ENCODE data around the gene NYNRIN.
A peak's percentile ranks its signal among the peaks of the same experiment; 100 is the strongest.
"Not testable (repeated sequence)": the region's sequence is repeated elsewhere in the genome, so short reads cannot be mapped to it uniquely, and the experiment has no call there.

Gene NYNRIN

GRCh38 chr14:24398653-24399446, at the start of gene NYNRIN:
TSS of gene NYNRIN (plus strand) at chr14:24399003. CDS start at chr14:24399247, 244 bp downstream.
- peak within 1 kb of the TSS; percentile 62 for H3K4me3 ChIP-seq (ENCODE audit: low read length)
- DNase-seq (ENCODE audit: low read depth): no peak
- TF ChIP-seq CTCF (conservative IDR thresholded peaks at IDR 0.05; ENCODE audit: low read depth, low read length): no peak

GRCh38 chr14:24349742-24350141, 49.1 kb upstream of the NYNRIN start:
- DNase-seq (ENCODE audit: low read depth): no peak

GRCh38 chr14:24351517-24351916, 47.3 kb upstream of the NYNRIN start:
- peak; percentile 18 for TF ChIP-seq CTCF (conservative IDR thresholded peaks at IDR 0.05; ENCODE audit: low read depth, low read length)
- H3K4me3 ChIP-seq (ENCODE audit: low read length): no peak overlapping the region
- DNase-seq (ENCODE audit: low read depth): no peak

More at GRCh38 chr14:24349742-24350141, 49.1 kb upstream of the NYNRIN start:
- no peak overlapping the region for H3K4me3 ChIP-seq (ENCODE audit: low read length)
- no peak for TF ChIP-seq CTCF (conservative IDR thresholded peaks at IDR 0.05; ENCODE audit: low read depth, low read length)

GRCh38 chr14:24353559-24354481, 45.0 kb upstream of the NYNRIN start:
- no peak for DNase-seq (ENCODE audit: low read depth)
- TF ChIP-seq CTCF (conservative IDR thresholded peaks at IDR 0.05; ENCODE audit: low read depth, low read length): no peak
- H3K4me3 ChIP-seq (ENCODE audit: low read length): no peak overlapping the region

- not testable (repeated sequence) for H3K4me3 ChIP-seq (ENCODE audit: low read length)
Observed at GRCh38 chr14:24354482-24354825, 44.3 kb upstream of the NYNRIN start.

GRCh38 chr14:24355009-24355408, 43.8 kb upstream of the NYNRIN start:
- no peak for TF ChIP-seq CTCF (conservative IDR thresholded peaks at IDR 0.05; ENCODE audit: low read depth, low read length)
- no peak for DNase-seq (ENCODE audit: low read depth)
- no peak overlapping the region for H3K4me3 ChIP-seq (ENCODE audit: low read length)

More at GRCh38 chr14:24354482-24354825, 44.3 kb upstream of the NYNRIN start:
- DNase-seq (ENCODE audit: low read depth): not testable (repeated sequence)

GRCh38 chr14:24356208-24356607, 42.6 kb upstream of the NYNRIN start:
- TF ChIP-seq CTCF (conservative IDR thresholded peaks at IDR 0.05; ENCODE audit: low read depth, low read length): no peak
- H3K4me3 ChIP-seq (ENCODE audit: low read length): no peak overlapping the region
- DNase-seq (ENCODE audit: low read depth): no peak

Data from retinal pigment epithelial cell (primary cell).